Ovary (tissue), 3 donors: ENCODE measurements around the gene OPCML.

Source experiments
- CTCF ChIP-seq, 3 donors: fragments of 450-650 bp in 2 of 3; fragments of 200-600 bp in 1 of 3; IDR thresholded peaks; one replicate each; pipeline versions ENCODE4 v1.5.1 to v1.8.0; 2016 to 2022; ENCODE audit warnings: antibody characterized with exemption in 3 of 3, mild to moderate bottlenecking in 1 of 3
- POLR2A ChIP-seq: fragments of 450-650 bp; IDR thresholded peaks from one replicate; pipeline ENCODE4 v1.6.1; 2017; ENCODE audit warnings: antibody characterized with exemption, mild to moderate bottlenecking, moderate library complexity
- donor health status: DM: no; HTN: no; CAD: no.

- no peak for TF ChIP-seq POLR2A
- TF ChIP-seq CTCF (IDR thresholded peaks at IDR 0.05): no peak
Observed at GRCh38 chr11:133265530-133266035, 266.7 kb downstream of the OPCML start.
